Endothelial cell of umbilical vein (primary cell): ENCODE data around the gene SEC31A. TPM values are rescaled to one million over a fixed set of nuclear protein-coding genes. Genes with fewer than 3 reads are reported as not detected.

Experiments
- BruUV-seq: library from RNA; stranded (reverse); fragments of 400-500 nt; replicated peaks from 2 replicates; lab custom pipeline; 2021; lab: Mats Ljungman, UMichigan
- CTCF ChIA-PET: fragments of 300-600, 350-600 bp; sonication (Branson Sonifier 250); formaldehyde crosslinking; loops from one replicate; lab custom pipeline; 2021; ENCODE audit warnings: antibody characterized with exemption, inconsistent platforms; lab: Charles Lee
- POLR2A ChIA-PET: fragments of 300-600, 350-600 bp; sonication (Branson Sonifier 250); formaldehyde crosslinking; loops from one replicate; lab custom pipeline; 2021; ENCODE audit warnings: antibody characterized with exemption, inconsistent platforms; lab: Charles Lee
- DNase-seq: peaks from one replicate; pipeline ENCODE4 v3.0.0-alpha.2; 2011; ENCODE audit warnings: low read depth, low spot score
- FAIRE-seq: peaks from 2 replicates; lab custom pipeline; 2011; peaks lifted over from hg19 to GRCh38; lab: Jason Lieb, UNC
- H2AFZ ChIP-seq: 2 replicates; pipeline ENCODE4 v1.6.0; 2012; ENCODE audit warnings: low read depth, low read length, control low read depth, inconsistent platforms
- H3K27ac ChIP-seq: 2 replicates; pipeline ENCODE4 v1.5.1; 2011; ENCODE audit warnings: low read depth, mild to moderate bottlenecking, control low read depth, low read length, moderate library complexity; ENCODE audit not compliant: insufficient read depth
- H3K27me3 ChIP-seq, 2 experiments: 2 replicates each; pipeline versions ENCODE4 v1.6.0 to v1.6.1; 2011; ENCODE audit warnings: low read length in 2 of 2, mixed read lengths in 1 of 2; ENCODE audit not compliant: control insufficient read depth in 2 of 2, insufficient read depth in 2 of 2
- H3K36me3 ChIP-seq, 2 experiments: 2 replicates in 1 of 2; 3 replicates in 1 of 2; pipeline ENCODE4 v1.5.1; 2011; ENCODE audit warnings: low read length in 2 of 2, mild to moderate bottlenecking in 1 of 2, moderate library complexity in 1 of 2; ENCODE audit not compliant: control insufficient read depth in 2 of 2, insufficient read depth in 2 of 2; ENCODE audit errors: extremely low read depth in 1 of 2
- H3K4me1 ChIP-seq: 3 replicates; pipeline ENCODE4 v1.5.1; 2011; ENCODE audit warnings: mild to moderate bottlenecking, low read length; ENCODE audit not compliant: control insufficient read depth, insufficient read depth; ENCODE audit errors: extremely low read depth
- H3K4me2 ChIP-seq: 2 replicates; pipeline ENCODE4 v1.6.1; 2011; ENCODE audit warnings: low read length, control low read depth, mixed read lengths; ENCODE audit not compliant: insufficient read depth
- H3K4me3 ChIP-seq, 3 experiments: fragments of 200-600 bp in 1 of 3; sonication (generic), shearing (Covaris generic) in 1 of 3; replicated peaks in 1 of 3; 2 replicates each; pipeline ENCODE4 v1.5.1; 2011 to 2016; ENCODE audit warnings: control low read depth in 3 of 3, low read length in 3 of 3, mild to moderate bottlenecking in 2 of 3, inconsistent platforms in 1 of 3, low read depth in 1 of 3, moderate library complexity in 1 of 3; ENCODE audit not compliant: insufficient read depth in 1 of 3
- H3K79me2 ChIP-seq: 2 replicates; pipeline ENCODE4 v1.6.0; 2012; ENCODE audit warnings: low read length, inconsistent platforms; ENCODE audit not compliant: control insufficient read depth, insufficient read depth
- H3K9ac ChIP-seq: replicated peaks from 2 replicates; pipeline ENCODE3; 2011; ENCODE audit warnings: low read length, control low read depth; ENCODE audit not compliant: insufficient read depth; ENCODE audit errors: extremely low read depth
- H3K9me1 ChIP-seq: replicated peaks from 3 replicates; pipeline ENCODE4 v1.6.0; 2011; ENCODE audit warnings: mild to moderate bottlenecking, low read length; ENCODE audit not compliant: control insufficient read depth, insufficient read depth; ENCODE audit errors: extremely low read depth
- H3K9me3 ChIP-seq: replicated peaks from 2 replicates; pipeline ENCODE4 v1.5.1; 2012; ENCODE audit warnings: low read length, inconsistent platforms; ENCODE audit not compliant: control insufficient read depth, insufficient read depth
- H4K20me1 ChIP-seq: replicated peaks from 2 replicates; pipeline ENCODE3; 2011; ENCODE audit warnings: mild to moderate bottlenecking, low read length; ENCODE audit not compliant: control insufficient read depth, insufficient read depth; ENCODE audit errors: extremely low read depth
- CTCF ChIP-seq, 2 donors: IDR thresholded peaks; 1 replicate in 1 of 2; 2 replicates in 1 of 2; pipeline ENCODE4 v1.5.1; 2011; ENCODE audit warnings: low read length in 2 of 2, mild to moderate bottlenecking in 2 of 2, moderate library complexity in 2 of 2, control low read depth in 1 of 2, inconsistent platforms in 1 of 2, low read depth in 1 of 2; ENCODE audit not compliant: insufficient read depth in 1 of 2; ENCODE audit errors: extremely low read depth in 1 of 2
- EZH2 ChIP-seq: IDR thresholded peaks from 2 replicates; pipeline ENCODE4 v1.6.1; 2012; ENCODE audit warnings: borderline replicate concordance, low read depth, mild to moderate bottlenecking, moderate library complexity, low read length, inconsistent platforms; ENCODE audit not compliant: severe bottlenecking
- FOS ChIP-seq: IDR thresholded peaks from 2 replicates; pipeline ENCODE4 v1.6.1; 2011; ENCODE audit warnings: mild to moderate bottlenecking, low read length, moderate library complexity, borderline replicate concordance; ENCODE audit not compliant: insufficient read depth
- GATA2 ChIP-seq: IDR thresholded peaks from 2 replicates; pipeline ENCODE4 v1.7.0; 2011; ENCODE audit warnings: low read depth, mild to moderate bottlenecking, moderate library complexity, mixed read lengths, low read length; ENCODE audit not compliant: insufficient read length, insufficient read depth
- JUN ChIP-seq: IDR thresholded peaks from 2 replicates; pipeline ENCODE4 v1.6.1; 2011; ENCODE audit warnings: borderline replicate concordance, low read depth; ENCODE audit not compliant: insufficient read length, insufficient read depth
- MYC ChIP-seq: IDR thresholded peaks from one replicate; pipeline ENCODE4 v1.6.1; 2011; ENCODE audit warnings: mild to moderate bottlenecking, low read depth, low read length
- POLR2A ChIP-seq: IDR thresholded peaks from 2 replicates; pipeline ENCODE4 v1.6.1; 2012; ENCODE audit warnings: low read depth, mild to moderate bottlenecking, control low read depth, low read length
- POLR2AphosphoS5 ChIP-seq: IDR thresholded peaks from 2 replicates; pipeline ENCODE4 v1.6.1; 2012; ENCODE audit warnings: low read depth, mild to moderate bottlenecking, control low read depth, low read length, moderate library complexity; ENCODE audit not compliant: insufficient read depth
- dilution Hi-C: fragments of 300-500 bp; cut with MboI; formaldehyde crosslinking; loops from one replicate; pipeline ENCODE4 v1.15.0; 2019; ENCODE audit warnings: low sequenced_read_pairs; ENCODE audit not compliant: extremely low pct_ligation_motif_present
- intact Hi-C: fragments of 100-400 bp; cut with micrococcal nuclease; formaldehyde crosslinking; loops from one replicate; pipeline ENCODE4 v1.10.0; 2022
- polyA plus RNA-seq, 4 experiments: library from polyadenylated mRNA; depleted of rRNA in 3 of 4; stranded (reverse) in 3 of 4; unstranded in 1 of 4; fragments of >200 nt; gene quantifications; 2 replicates each; pipeline versions ENCODE4 v1.2.1 to v1.2.3, GENCODE V29; 2011 to 2012; ENCODE audit warnings: missing spikeins in 1 of 4
- total RNA-seq: library from RNA; stranded (reverse); gene quantifications from 2 replicates; pipeline ENCODE4 v1.2.3, GENCODE V29; 2021
- TF ChIP-seq, protein P1 (sequence below): IDR thresholded peaks from 2 replicates; pipeline ENCODE4 v1.6.1; 2011; ENCODE audit not compliant: insufficient read depth, insufficient read length

The SEC31A gene
- total and polyA plus RNA-seq, 2 donors (not counting 3 experiments of a cell fraction or from before 2014, with no cell fraction given): 226 to 301 TPM

DNA sequence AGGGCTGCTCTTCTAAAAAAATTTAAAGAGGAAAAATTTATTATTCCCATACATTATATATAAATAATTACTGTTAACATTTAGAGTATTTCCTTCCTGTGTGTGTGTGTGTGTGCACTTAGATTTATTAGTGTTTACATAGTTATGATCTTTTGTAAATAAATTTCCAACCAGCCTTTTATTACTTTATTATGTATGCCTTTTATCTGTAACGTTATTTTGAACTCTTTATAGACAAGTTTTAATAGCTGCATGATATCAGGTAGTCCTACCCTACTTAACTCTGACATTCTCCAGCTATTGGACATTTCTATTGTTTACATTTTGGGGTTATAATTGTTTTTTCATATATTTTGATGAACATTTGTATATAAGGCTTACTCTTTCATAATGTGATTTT lies 18.4 kb upstream of the SEC31A start:
- no peak overlapping the region for H3K4me3 ChIP-seq
- no peaks in the 10 kb centered on the region for H3K36me3 ChIP-seq
- no peaks in the 10 kb centered on the region for H4K20me1 ChIP-seq
- peaks cover 10% of the 10 kb centered on the region for H3K4me1 ChIP-seq
- H3K9me1 ChIP-seq: no peaks in the 10 kb centered on the region
- FAIRE-seq: no peak
- no peaks in the 10 kb centered on the region for H3K9me3 ChIP-seq
- no peak for DNase-seq
- BruUV-seq: no TSS peak
- intact Hi-C loops: no loop called here
- no peak overlapping the region for H3K9ac ChIP-seq
- H3K27ac ChIP-seq: no peak overlapping the region
- H3K4me2 ChIP-seq: no peak overlapping the region
- no peaks in the 10 kb centered on the region for H3K79me2 ChIP-seq
- TF ChIP-seq EZH2 (no peak), GATA2 (no peak), MYC (no peak), POLR2AphosphoS5 (no peak), CTCF (IDR thresholded peaks at IDR 0.05; ENCODE audit: extremely low read depth in 1 of 2, insufficient read depth in 1 of 2, low read depth in 1 of 2, low read length in 2 of 2) (no peak), JUN (no peak), POLR2A (no peak), FOS (no peak)
- TF ChIP-seq, protein P1, sequence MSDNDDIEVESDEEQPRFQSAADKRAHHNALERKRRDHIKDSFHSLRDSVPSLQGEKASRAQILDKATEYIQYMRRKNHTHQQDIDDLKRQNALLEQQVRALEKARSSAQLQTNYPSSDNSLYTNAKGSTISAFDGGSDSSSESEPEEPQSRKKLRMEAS: no peak
- CTCF ChIA-PET: no interaction called here
- H3K27me3 ChIP-seq: no peaks in the 10 kb centered on the region
- POLR2A ChIA-PET: no interaction called here
- no peak overlapping the region for H2AFZ ChIP-seq
- dilution Hi-C loops: no loop called here
